Activated CD4-positive, alpha-beta T cell treated with anti-CD3 and anti-CD28 coated beads, Interleukin-2, amount 50 U/mL, for 24 hours (primary cell): ENCODE results near the gene RSAD1.

Source experiments
- DNase-seq, 2 donors: peaks; one replicate each; pipeline ENCODE4 v3.0.0-alpha.2; 2020; ENCODE audit warnings: low read depth in 1 of 2, low spot score in 1 of 2

Gene RSAD1

GRCh38 chr17:50517011-50517410 is 38.4 kb downstream of the RSAD1 start:
- DNase-seq, result no peak

GRCh38 chr17:50517504-50518383 is 39.1 kb downstream of the RSAD1 start:
- DNase-seq, result no peak

- DNase-seq, result no peak
Observed at GRCh38 chr17:50518384-50519023, 39.8 kb downstream of the RSAD1 start.

- no peak for DNase-seq
Observed at GRCh38 chr17:50519141-50519834, 40.6 kb downstream of the RSAD1 start.

- DNase-seq, result no peak
Observed at GRCh38 chr17:50520483-50520882, 41.8 kb downstream of the RSAD1 start.

- no peak for DNase-seq
Observed at GRCh38 chr17:50521514-50521913, 42.9 kb downstream of the RSAD1 start.

GRCh38 chr17:50522766-50523165 is 44.1 kb downstream of the RSAD1 start:
- no peak for DNase-seq

GRCh38 chr17:50523208-50523607 is 44.5 kb downstream of the RSAD1 start:
- DNase-seq, result no peak

- no peak for DNase-seq
Observed at GRCh38 chr17:50524838-50525237, 46.2 kb downstream of the RSAD1 start.

- no peak for DNase-seq
Observed at GRCh38 chr17:50527155-50527762, 48.6 kb downstream of the RSAD1 start.

GRCh38 chr17:50527949-50528474 is 49.4 kb downstream of the RSAD1 start:
- no peak for DNase-seq

GRCh38 chr17:50529849-50530248 is 51.2 kb downstream of the RSAD1 start:
- DNase-seq, result no peak

GRCh38 chr17:50531428-50532025 is 52.9 kb downstream of the RSAD1 start:
- DNase-seq, result no peak

GRCh38 chr17:50532452-50533024 is 53.9 kb downstream of the RSAD1 start, which contains the start of gene EPN3:
Gene EPN3, plus strand, starts transcription at chr17:50532735. Its CDS starts 3,822 bp downstream, at chr17:50536557.
- no peak for DNase-seq

- no peak for DNase-seq
Observed at GRCh38 chr17:50533185-50533584, 54.5 kb downstream of the RSAD1 start.

GRCh38 chr17:50533720-50534148 is 55.1 kb downstream of the RSAD1 start:
- DNase-seq, result no peak

GRCh38 chr17:50534222-50534978 is 55.7 kb downstream of the RSAD1 start:
- no peak for DNase-seq

GRCh38 chr17:50534979-50535326 is 56.3 kb downstream of the RSAD1 start:
- DNase-seq, result no peak

GRCh38 chr17:50535407-50535806 is 56.7 kb downstream of the RSAD1 start:
- DNase-seq, result no peak
